Kidney (tissue), 14 donors: ENCODE measurements around the gene ROBO3. TPM values are rescaled to one million over a fixed set of nuclear protein-coding genes. Genes with fewer than 3 reads are reported as not detected.

Source experiments
- DNase-seq, 5 donors: peaks; one replicate each; pipeline ENCODE4 v3.0.0-alpha.2; 2013 to 2020
- FAIRE-seq: peaks from 2 replicates; lab custom pipeline; 2012; peaks lifted over from hg19 to GRCh38; lab: Jason Lieb, UNC
- H3K27ac ChIP-seq, 2 donors: one replicate each; pipeline ENCODE4 v1.7.0; 2013; ENCODE audit warnings: low read depth in 2 of 2, low read length in 2 of 2, inconsistent platforms in 1 of 2
- H3K27me3 ChIP-seq: one replicate; pipeline ENCODE4 v1.7.1; 2013; ENCODE audit warnings: low read length, inconsistent platforms; ENCODE audit not compliant: control insufficient read depth, insufficient read depth
- H3K36me3 ChIP-seq, 3 donors: one replicate each; pipeline versions ENCODE4 v1.7.0 to v1.7.1; 2013; ENCODE audit warnings: low read length in 3 of 3, control low read depth in 1 of 3, inconsistent platforms in 1 of 3; ENCODE audit not compliant: insufficient read depth in 3 of 3, control insufficient read depth in 2 of 3
- H3K4me1 ChIP-seq, 3 donors: one replicate each; pipeline versions ENCODE4 v1.7.0 to v1.7.1; 2013; ENCODE audit warnings: low read length in 3 of 3, inconsistent platforms in 1 of 3, low read depth in 1 of 3; ENCODE audit not compliant: control insufficient read depth in 2 of 3, insufficient read depth in 2 of 3
- H3K4me3 ChIP-seq, 3 donors: one replicate each; pipeline versions ENCODE4 v1.7.0 to v1.8.1; 2013; ENCODE audit warnings: low read length in 3 of 3, control low read depth in 1 of 3, inconsistent platforms in 1 of 3
- H3K9ac ChIP-seq, 3 donors: one replicate each; pipeline versions ENCODE4 v1.7.0 to v1.7.1; 2013; ENCODE audit warnings: low read length in 3 of 3, control low read depth in 1 of 3, inconsistent platforms in 1 of 3
- H3K9me3 ChIP-seq, 3 donors: one replicate each; pipeline versions ENCODE4 v1.7.0 to v1.7.1; 2013; ENCODE audit warnings: low read length in 3 of 3, control low read depth in 1 of 3, inconsistent platforms in 1 of 3; ENCODE audit not compliant: control insufficient read depth in 2 of 3, insufficient read depth in 1 of 3
- CTCF ChIP-seq: IDR thresholded peaks from 3 replicates; pipeline ENCODE4 v1.5.1; 2012; ENCODE audit warnings: mild to moderate bottlenecking, moderate library complexity, borderline replicate concordance; ENCODE audit not compliant: insufficient read depth; ENCODE audit errors: extremely low read depth
- intact Hi-C: fragments of 100-400 bp; cut with DNase I; formaldehyde crosslinking; loops from one replicate; pipeline ENCODE4 v1.11.1; 2022
- polyA plus RNA-seq: library from polyadenylated mRNA; stranded (reverse); fragments of 350-450 nt; fragmentation: Illumina TruSeq; extraction: RNeasy Lipid Tissue Mini Kit (QIAGEN cat#74804); gene quantifications from one replicate; pipeline ENCODE4 v1.2.3, GENCODE V29; 2014; ENCODE audit warnings: low read depth, low replicate concordance; ENCODE audit not compliant: insufficient read depth
- total RNA-seq: library from RNA; stranded (reverse); fragmentation: NEBNext Ultra II Directional; extraction: Animal tissue kit (Norgen Biotek cat#: 25700); gene quantifications from one replicate; pipeline ENCODE4 v1.2.1, GENCODE V29; 2021
- donor health status: control.
- donor health status: control.
- donor health status: control.
- donor health status: control.
- donor health status: control.
- donor health status: DM: yes; HTN: yes; CAD: no.
- donor health status: Normal renal cell carcinoma (clear cell type).

ROBO3 gene
- total and polyA plus RNA-seq, 2 donors from 2014 or later = 8.7 to 12.3 TPM

- intact Hi-C loops = no loop called here
- TF ChIP-seq CTCF = no peak
- Histone ChIP-seq H3K27me3 (peaks cover 31% of the 10 kb centered on the region), H3K9ac (no peak overlapping the region), H3K27ac (no peak overlapping the region), H3K9me3 (no peaks in the 10 kb centered on the region), H3K4me1 (peaks cover 0 to 4% (median 0%) of the 10 kb centered on the region in 3 donors), H3K36me3 (no peaks in the 10 kb centered on the region), H3K4me3 (no peak overlapping the region)
- DNase-seq (no peak), FAIRE-seq (no peak)
Measured at GRCh38 chr11:124859171-124859570, 6.1 kb upstream of the ROBO3 start.

GRCh38 chr11:124861670-124862069 is 3.6 kb upstream of the ROBO3 start:
- TF ChIP-seq CTCF = no peak
- Histone ChIP-seq H3K4me3 (no peak overlapping the region), H3K36me3 (no peaks in the 10 kb centered on the region), H3K9me3 (no peaks in the 10 kb centered on the region), H3K9ac (no peak overlapping the region), H3K27me3 (peaks cover 45% of the 10 kb centered on the region), H3K4me1 (peaks cover 0 to 12% (median 11%) of the 10 kb centered on the region in 3 donors), H3K27ac (no peak overlapping the region)
- intact Hi-C loops = no loop called here
- DNase-seq (no peak), FAIRE-seq (no peak)

- FAIRE-seq (no peak), DNase-seq (peak in 3 of 5 donors; percentile 44 to 82 (median 64))
- intact Hi-C loops = no loop called here
- TF ChIP-seq CTCF = no peak
- Histone ChIP-seq H3K27me3 (peaks cover 57% of the 10 kb centered on the region), H3K9me3 (no peaks in the 10 kb centered on the region), H3K4me3 (peak overlapping the region in 2 of 3 donors; percentile 12 to 43), H3K36me3 (no peaks in the 10 kb centered on the region), H3K4me1 (peaks cover 0 to 12% (median 11%) of the 10 kb centered on the region in 3 donors), H3K9ac (no peak overlapping the region), H3K27ac (no peak overlapping the region)
Measured at GRCh38 chr11:124863137-124863825, 2.0 kb upstream of the ROBO3 start.
